ENCODE results near the gene TMEM61.

The TMEM61 gene

GRCh38 chr1:54985556-54985955, 5.1 kb downstream of the TMEM61 start:
- Mint-ChIP-seq H3K4me3 (no peak overlapping the region), H3K27ac (no peak overlapping the region), H3K9me3 (no peaks in the 10 kb centered on the region), H3K36me3 (ENCODE audit: low read depth) (no peaks in the 10 kb centered on the region), H3K27me3 (peaks cover 29% of the 10 kb centered on the region), H3K4me1 (ENCODE audit: low read depth) (no peaks in the 10 kb centered on the region)
- intact Hi-C loops (cut with micrococcal nuclease), result no loop called here

DNA sequence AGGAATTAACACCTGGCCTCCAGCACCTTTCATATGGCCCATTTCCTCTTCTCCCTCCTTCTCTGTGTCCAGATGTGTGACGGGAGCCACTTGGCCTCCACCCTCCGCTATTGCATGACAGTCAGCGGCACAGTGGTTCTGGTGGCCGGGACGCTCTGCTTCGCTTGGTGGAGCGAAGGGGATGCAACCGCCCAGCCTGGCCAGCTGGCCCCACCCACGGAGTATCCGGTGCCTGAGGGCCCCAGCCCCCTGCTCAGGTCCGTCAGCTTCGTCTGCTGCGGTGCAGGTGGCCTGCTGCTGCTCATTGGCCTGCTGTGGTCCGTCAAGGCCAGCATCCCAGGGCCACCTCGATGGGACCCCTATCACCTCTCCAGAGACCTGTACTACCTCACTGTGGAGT, 5.6 kb downstream of the TMEM61 start:
- no peak overlapping the region for H3K27ac Mint-ChIP-seq

GRCh38 chr1:54986533-54986932, 6.1 kb downstream of the TMEM61 start:
- Mint-ChIP-seq H3K36me3 (ENCODE audit: low read depth) (no peaks in the 10 kb centered on the region), H3K4me3 (no peak overlapping the region), H3K27ac (no peak overlapping the region), H3K27me3 (peaks cover 22% of the 10 kb centered on the region), H3K4me1 (ENCODE audit: low read depth) (no peaks in the 10 kb centered on the region), H3K9me3 (no peaks in the 10 kb centered on the region)
- intact Hi-C loops (cut with micrococcal nuclease), result no loop called here

More for the DNA sequence above, 5.6 kb downstream of the TMEM61 start:
- intact Hi-C loops (cut with micrococcal nuclease), result no loop called here
- Mint-ChIP-seq H3K36me3 (ENCODE audit: low read depth) (no peaks in the 10 kb centered on the region), H3K9me3 (no peaks in the 10 kb centered on the region), H3K4me3 (no peak overlapping the region), H3K27me3 (peaks cover 27% of the 10 kb centered on the region), H3K4me1 (ENCODE audit: low read depth) (no peaks in the 10 kb centered on the region)

DNA sequence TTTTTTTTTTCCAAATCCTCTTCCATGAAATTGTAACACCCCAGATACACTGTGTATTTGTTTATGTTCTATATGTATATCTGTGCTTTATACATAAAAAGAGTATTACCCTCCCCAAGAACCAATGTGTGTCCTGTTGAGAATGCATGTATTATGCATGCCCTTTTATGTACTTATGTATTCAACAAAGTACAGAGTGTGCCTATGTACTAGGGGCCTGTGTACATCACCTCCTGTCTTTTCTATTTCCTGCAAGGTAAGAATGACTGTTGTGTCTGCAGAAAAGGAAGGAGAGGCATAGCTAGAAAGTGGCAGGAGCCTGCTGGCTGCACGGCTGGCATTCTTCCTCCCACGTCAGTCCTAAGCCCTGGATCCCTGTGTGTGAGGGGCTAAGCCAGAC, 7.0 kb downstream of the TMEM61 start:
- Mint-ChIP-seq H3K27me3 (peaks cover 14% of the 10 kb centered on the region), H3K9me3 (no peaks in the 10 kb centered on the region), H3K36me3 (ENCODE audit: low read depth) (no peaks in the 10 kb centered on the region), H3K4me3 (no peak overlapping the region), H3K4me1 (ENCODE audit: low read depth) (no peaks in the 10 kb centered on the region), H3K27ac (no peak overlapping the region)
- intact Hi-C loops (cut with micrococcal nuclease), result no loop called here

DNA sequence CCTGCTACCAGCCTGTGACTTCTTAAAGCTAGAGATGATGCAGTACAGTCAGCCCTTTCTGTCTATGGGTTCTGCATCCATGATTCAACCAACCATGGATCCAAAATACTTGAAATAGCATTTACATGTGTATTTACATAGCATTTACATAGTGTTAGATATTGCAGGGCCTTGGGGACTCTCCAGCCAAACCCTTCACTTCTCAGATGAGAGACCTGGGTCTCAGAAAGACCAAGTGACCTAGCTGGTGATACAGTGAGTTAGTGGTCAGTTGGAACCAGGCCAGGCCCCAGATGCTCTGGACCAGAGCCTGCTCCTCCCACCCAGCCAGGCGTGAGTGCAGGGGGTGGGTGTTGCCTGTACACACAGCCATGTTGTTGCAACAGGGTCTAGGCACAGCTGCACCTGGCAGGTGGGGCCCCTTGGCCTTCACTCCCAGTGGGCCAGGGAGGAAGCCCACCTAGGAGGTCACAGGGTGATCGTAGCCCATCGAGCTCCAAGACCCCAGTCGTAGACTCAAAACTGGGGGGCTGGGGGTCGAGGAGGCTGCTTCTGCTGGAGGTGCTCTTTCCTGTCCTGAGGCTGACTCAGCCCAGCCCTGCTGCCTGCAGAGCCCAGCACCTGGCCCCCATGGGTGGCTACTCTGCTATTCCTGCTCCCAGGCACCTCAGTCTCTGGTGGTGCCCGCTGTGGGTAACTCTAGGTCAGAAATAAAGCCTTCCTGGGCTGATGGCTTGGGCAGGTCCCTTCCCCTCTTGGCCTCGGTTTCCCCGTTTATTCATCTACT, 7.7 kb downstream of the TMEM61 start:
- Mint-ChIP-seq H3K36me3 (ENCODE audit: low read depth) (no peaks in the 10 kb centered on the region), H3K27ac (no peak overlapping the region), H3K27me3 (peaks cover 12% of the 10 kb centered on the region), H3K9me3 (no peaks in the 10 kb centered on the region), H3K4me3 (no peak overlapping the region), H3K4me1 (ENCODE audit: low read depth) (no peaks in the 10 kb centered on the region)
- intact Hi-C loops (cut with micrococcal nuclease), result no loop called here

- Mint-ChIP-seq H3K4me1 (ENCODE audit: low read depth) (no peaks in the 10 kb centered on the region), H3K27me3 (peaks cover 6% of the 10 kb centered on the region), H3K4me3 (no peak overlapping the region), H3K36me3 (ENCODE audit: low read depth) (no peaks in the 10 kb centered on the region), H3K27ac (no peak overlapping the region), H3K9me3 (no peaks in the 10 kb centered on the region)
- intact Hi-C loops (cut with micrococcal nuclease), result no loop called here
Measured at GRCh38 chr1:54988975-54989374, 8.5 kb downstream of the TMEM61 start.

- Mint-ChIP-seq H3K27me3 (peaks cover 6% of the 10 kb centered on the region), H3K9me3 (no peaks in the 10 kb centered on the region), H3K27ac (no peak overlapping the region), H3K4me1 (ENCODE audit: low read depth) (no peaks in the 10 kb centered on the region), H3K36me3 (ENCODE audit: low read depth) (no peaks in the 10 kb centered on the region), H3K4me3 (no peak overlapping the region)
- intact Hi-C loops (cut with micrococcal nuclease), result no loop called here
Measured at GRCh38 chr1:54989473-54989872, 9.0 kb downstream of the TMEM61 start.

- H3K27ac Mint-ChIP-seq, result no peak overlapping the region
- no peaks in the 10 kb centered on the region for H3K4me1 Mint-ChIP-seq (ENCODE audit: low read depth)
- intact Hi-C loops (cut with micrococcal nuclease), result no loop called here
- no peaks in the 10 kb centered on the region for H3K36me3 Mint-ChIP-seq (ENCODE audit: low read depth)
- no peak overlapping the region for H3K4me3 Mint-ChIP-seq
- peaks cover 13% of the 10 kb centered on the region for H3K27me3 Mint-ChIP-seq
- no peaks in the 10 kb centered on the region for H3K9me3 Mint-ChIP-seq
Measured at GRCh38 chr1:54989968-54990810, 9.8 kb downstream of the TMEM61 start.

DNA sequence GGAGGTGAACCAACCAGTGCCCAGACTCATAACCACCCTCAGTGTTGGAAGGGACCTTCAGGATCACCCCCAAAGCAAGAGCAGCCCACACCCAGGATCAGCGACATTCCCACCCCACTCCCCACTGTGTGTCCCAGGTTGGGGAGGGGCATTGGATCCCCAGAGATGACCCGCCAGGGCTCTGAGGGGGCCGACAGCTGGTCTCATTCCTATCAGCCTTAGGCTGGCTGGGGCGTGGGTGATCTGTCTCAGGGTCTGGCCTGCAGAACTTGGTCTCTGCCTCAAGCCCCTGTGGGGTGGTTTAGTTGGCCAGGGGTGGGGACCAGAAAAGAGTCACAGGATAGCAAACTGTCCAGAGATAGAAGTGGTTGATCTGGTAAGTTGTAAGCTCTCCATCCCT, 10.5 kb downstream of the TMEM61 start:
- Mint-ChIP-seq H3K27ac (no peak overlapping the region), H3K4me1 (ENCODE audit: low read depth) (peaks cover 3% of the 10 kb centered on the region), H3K27me3 (peaks cover 20% of the 10 kb centered on the region), H3K4me3 (no peak overlapping the region), H3K9me3 (no peaks in the 10 kb centered on the region), H3K36me3 (ENCODE audit: low read depth) (no peaks in the 10 kb centered on the region)
- intact Hi-C loops (cut with micrococcal nuclease), result no loop called here

GRCh38 chr1:54991939-54992338, 11.5 kb downstream of the TMEM61 start:
- Mint-ChIP-seq H3K27me3 (peaks cover 30% of the 10 kb centered on the region), H3K9me3 (no peaks in the 10 kb centered on the region), H3K4me3 (no peak overlapping the region), H3K36me3 (ENCODE audit: low read depth) (no peaks in the 10 kb centered on the region), H3K4me1 (ENCODE audit: low read depth) (peaks cover 12% of the 10 kb centered on the region), H3K27ac (no peak overlapping the region)
- intact Hi-C loops (cut with micrococcal nuclease), result no loop called here

DNA sequence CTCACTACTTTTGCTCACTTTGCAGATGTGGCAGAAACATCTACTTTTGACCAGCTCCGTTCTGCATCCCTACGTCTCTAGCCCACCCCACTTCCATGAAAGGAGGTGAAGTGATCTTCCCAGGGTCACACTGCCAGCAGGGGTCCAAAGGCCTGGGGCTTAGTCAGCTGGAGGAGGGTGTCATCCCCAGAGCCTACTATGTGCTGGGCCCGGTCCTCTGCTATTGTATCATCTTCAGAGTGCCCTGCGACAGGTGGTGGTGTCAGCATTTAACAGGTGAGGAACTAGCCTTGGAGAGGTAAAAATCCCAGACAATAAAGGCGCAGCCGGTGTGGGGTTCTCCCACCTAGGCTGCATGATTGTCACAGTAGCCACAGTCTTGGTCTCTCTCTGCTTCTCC, 12.7 kb downstream of the TMEM61 start:
- intact Hi-C loops (cut with micrococcal nuclease), result no loop called here
- Mint-ChIP-seq H3K27me3 (peaks cover 42% of the 10 kb centered on the region), H3K4me3 (no peak overlapping the region), H3K27ac (no peak overlapping the region), H3K9me3 (no peaks in the 10 kb centered on the region), H3K36me3 (ENCODE audit: low read depth) (no peaks in the 10 kb centered on the region), H3K4me1 (ENCODE audit: low read depth) (peaks cover 12% of the 10 kb centered on the region)

DNA sequence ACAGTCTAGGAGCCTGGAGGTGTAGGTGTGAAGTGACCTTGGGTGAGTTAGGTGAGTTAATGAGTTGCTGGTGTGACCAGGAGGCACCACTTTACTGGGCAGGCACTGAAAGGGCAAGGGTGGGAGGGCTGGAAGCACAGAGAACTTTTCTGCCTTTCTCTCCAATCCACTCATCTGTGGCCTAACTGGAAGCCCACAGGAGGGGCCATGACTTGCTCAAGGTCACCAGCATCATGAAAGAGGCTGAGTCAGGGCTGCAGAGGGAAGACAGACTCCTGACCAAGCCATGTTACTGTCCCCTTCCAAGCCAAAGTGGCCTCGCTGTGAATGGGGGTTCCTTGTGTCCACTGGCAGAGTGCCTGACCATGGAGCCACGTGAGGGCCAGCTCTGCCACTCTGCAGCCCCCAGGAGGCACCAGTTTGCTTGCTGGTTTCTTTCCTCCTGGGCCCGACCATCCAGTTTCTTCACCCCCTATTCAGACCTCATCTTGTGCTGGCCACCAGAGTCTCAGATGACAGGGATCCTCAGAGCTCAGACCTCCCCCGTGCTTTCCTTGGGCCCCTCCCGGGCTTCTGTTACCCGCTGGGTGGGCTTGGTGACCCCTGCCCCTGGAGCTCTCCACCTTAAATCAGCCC, 14.0 kb downstream of the TMEM61 start:
- H3K4me1 Mint-ChIP-seq (ENCODE audit: low read depth), result peaks cover 12% of the 10 kb centered on the region
- H3K36me3 Mint-ChIP-seq (ENCODE audit: low read depth), result no peaks in the 10 kb centered on the region
- H3K9me3 Mint-ChIP-seq, result no peaks in the 10 kb centered on the region
- no peak overlapping the region for H3K4me3 Mint-ChIP-seq
- H3K27ac Mint-ChIP-seq, result no peak overlapping the region
- intact Hi-C loops (cut with micrococcal nuclease), result no loop called here
- H3K27me3 Mint-ChIP-seq, result peaks cover 47% of the 10 kb centered on the region

- intact Hi-C loops (cut with micrococcal nuclease), result no loop called here
- no peaks in the 10 kb centered on the region for H3K36me3 Mint-ChIP-seq (ENCODE audit: low read depth)
- peaks cover 50% of the 10 kb centered on the region for H3K27me3 Mint-ChIP-seq
- H3K9me3 Mint-ChIP-seq, result no peaks in the 10 kb centered on the region
- peaks cover 12% of the 10 kb centered on the region for H3K4me1 Mint-ChIP-seq (ENCODE audit: low read depth)
- H3K27ac Mint-ChIP-seq, result no peak overlapping the region
- no peak overlapping the region for H3K4me3 Mint-ChIP-seq
Measured at GRCh38 chr1:54995013-54995760, 14.8 kb downstream of the TMEM61 start.

All from dendritic cell treated with granulocyte-macrophage colony-stimulating factor and Interleukin-4, amounts not matched to agents 40 ng/mL and 50 ng/mL, for 4 days (primary cell).